GM21529 (cell line): Measurements from ENCODE around the gene CENPU.

Experiments
- ATAC-seq: cut with Tn5 transposase; IDR thresholded peaks from one replicate; pipeline ENCODE4 v1.9.1; 2021; ENCODE audit not compliant: unreplicated experiment

CENPU gene

GRCh38 chr4:184645904-184646610 is 87.8 kb downstream of the CENPU start:
- no peak for ATAC-seq

DNA sequence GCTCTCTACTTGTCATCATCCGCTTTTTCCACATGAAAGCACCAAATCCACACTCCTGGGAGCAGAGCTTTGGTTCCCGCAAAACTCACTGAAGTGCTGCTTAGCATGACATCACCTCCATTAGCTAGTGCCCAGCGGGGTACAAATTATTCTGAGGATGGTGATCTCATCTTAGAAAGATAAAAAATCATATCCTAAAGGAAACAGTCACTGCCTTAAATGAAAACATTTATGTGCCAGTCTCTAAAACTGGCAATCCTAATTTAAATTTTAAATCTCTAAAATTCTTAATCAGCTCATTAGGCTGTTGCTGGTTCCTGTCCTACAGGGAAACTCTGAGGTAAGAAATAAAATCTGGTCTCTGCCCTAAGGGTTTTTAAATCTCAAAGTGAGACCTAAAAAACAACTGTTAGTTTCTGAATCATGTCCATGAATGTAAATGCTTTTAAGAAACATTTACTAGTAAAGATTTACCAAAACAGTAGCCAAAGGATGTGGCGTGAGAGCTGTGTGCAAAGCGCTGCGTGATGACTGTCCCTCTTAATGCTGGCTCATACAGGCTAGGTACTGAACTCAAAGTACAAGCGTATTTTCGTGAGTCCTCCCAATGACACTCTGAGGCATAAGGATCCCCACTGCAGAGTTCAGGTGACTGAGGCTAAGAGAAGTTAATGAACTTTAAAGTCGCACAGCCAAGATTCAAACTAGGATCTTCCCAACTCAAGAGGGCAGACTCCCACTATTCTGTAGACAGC is 89.2 kb downstream of the CENPU start:
- ATAC-seq: no peak
